Measurements from ENCODE around the gene PFKP. TPM values are rescaled to one million over a fixed set of nuclear protein-coding genes. Genes with fewer than 3 reads are reported as not detected.

Gene PFKP
- total RNA-seq, 1 experiment from 2014 or later = 232 TPM

GRCh38 chr10:3108033-3108432 is 40.7 kb downstream of the PFKP start:
- H3K9me3 ChIP-seq (ENCODE audit: control insufficient read depth, insufficient read depth, low read depth, low read length) = no peaks in the 10 kb centered on the region
- no peak overlapping the region for H3K4me3 ChIP-seq (ENCODE audit: low read depth in 2 of 2, low read length in 2 of 2)
- no peak for ATAC-seq
- intact Hi-C loops (cut with micrococcal nuclease; ENCODE audit: unreplicated experiment) (no loop called here), in situ Hi-C loops (cut with HindIII; ENCODE audit: low pct_unique_long_range_greater_than_20kb, low sequenced_read_pairs) (no loop called here)
- no peak for DNase-seq (ENCODE audit: low read depth, low spot score)
- no peaks in the 10 kb centered on the region for H3K27me3 ChIP-seq (ENCODE audit: control insufficient read depth, insufficient read depth, low read length)
- H3K36me3 ChIP-seq (ENCODE audit: control insufficient read depth, insufficient read depth, low read length) = peaks cover 4% of the 10 kb centered on the region; the same call in 1 of the 2 replicates
- CTCF ChIA-PET = no interaction called here
- TF ChIP-seq SIN3A (IDR thresholded peaks at IDR 0.05; ENCODE audit: borderline replicate concordance, insufficient read depth, low read depth, low read length) (no peak), CTCF (IDR thresholded peaks at IDR 0.05) (no peak), TCF7L2 (IDR thresholded peaks at IDR 0.05; ENCODE audit: low read depth, low read length) (no peak), REST (IDR thresholded peaks at IDR 0.05; ENCODE audit: insufficient read depth in 1 of 2, low read depth in 2 of 2, low read length in 1 of 2) (no peak), POLR2AphosphoS5 (IDR thresholded peaks at IDR 0.05; ENCODE audit: low read depth, low read length) (no peak)
- no TSS peak for BruUV-seq (replicated peaks)
- POLR2A ChIA-PET = no interaction called here
- no peaks in the 10 kb centered on the region for H3K4me1 ChIP-seq (ENCODE audit: control insufficient read depth, insufficient read depth, low read length)
- no peak overlapping the region for H3K27ac ChIP-seq (ENCODE audit: low read length)

- POLR2A ChIA-PET = no interaction called here
- in situ Hi-C loops (cut with HindIII; ENCODE audit: low pct_unique_long_range_greater_than_20kb, low sequenced_read_pairs) (no loop called here), intact Hi-C loops (cut with micrococcal nuclease; ENCODE audit: unreplicated experiment) (no loop called here)
- Histone ChIP-seq H3K36me3 (ENCODE audit: control insufficient read depth, insufficient read depth, low read length) (peaks cover 4% of the 10 kb centered on the region; the same call in 1 of the 2 replicates), H3K27ac (ENCODE audit: low read length) (no peak overlapping the region), H3K9me3 (ENCODE audit: control insufficient read depth, insufficient read depth, low read depth, low read length) (no peaks in the 10 kb centered on the region), H3K4me1 (ENCODE audit: control insufficient read depth, insufficient read depth, low read length) (no peaks in the 10 kb centered on the region), H3K27me3 (ENCODE audit: control insufficient read depth, insufficient read depth, low read length) (no peaks in the 10 kb centered on the region), H3K4me3 (ENCODE audit: low read depth in 2 of 2, low read length in 2 of 2) (no peak overlapping the region)
- no peak for ATAC-seq
- no peak for TF ChIP-seq REST (IDR thresholded peaks at IDR 0.05; ENCODE audit: insufficient read depth in 1 of 2, low read depth in 2 of 2, low read length in 1 of 2)
- no peak for TF ChIP-seq POLR2AphosphoS5 (IDR thresholded peaks at IDR 0.05; ENCODE audit: low read depth, low read length)
- no peak for TF ChIP-seq SIN3A (IDR thresholded peaks at IDR 0.05; ENCODE audit: borderline replicate concordance, insufficient read depth, low read depth, low read length)
- no peak for TF ChIP-seq CTCF (IDR thresholded peaks at IDR 0.05)
- no peak for TF ChIP-seq TCF7L2 (IDR thresholded peaks at IDR 0.05; ENCODE audit: low read depth, low read length)
- no peak for DNase-seq (ENCODE audit: low read depth, low spot score)
- BruUV-seq (replicated peaks) = no TSS peak
- CTCF ChIA-PET = interaction anchor here (0.5 kb wide), 1 partner anchor 933 kb away, joined by 5 read pairs; no protein-coding TSS in a partner anchor
These were observed 41.3 kb downstream of the PFKP start for GRCh38 chr10:3108575-3109105.
